SK-N-SH (cell line): ENCODE measurements around the gene SLCO2A1. TPM values are rescaled to one million over a fixed set of nuclear protein-coding genes. Genes with fewer than 3 reads are reported as not detected.

Experiments
- CTCF ChIA-PET: fragments of 300-600, 350-600 bp; formaldehyde crosslinking; extraction: SDS; loops from one replicate; lab custom pipeline; 2021; lab: Yijun Ruan, JAX
- POLR2A ChIA-PET: fragments of 350-600 bp; sonication (Branson Sonifier 250); formaldehyde crosslinking; extraction: SDS; loops from one replicate; lab custom pipeline; 2020; ENCODE audit warnings: antibody characterized with exemption, inconsistent platforms; lab: Yijun Ruan, JAX
- DNase-seq: peaks from one replicate; pipeline ENCODE4 v3.0.0; 2012
- H2AFZ ChIP-seq: fragments of 200-600 bp; sonication (generic); 2 replicates; pipeline ENCODE4 v1.8.1; 2016; ENCODE audit warnings: antibody characterized with exemption, mild to moderate bottlenecking, low read depth
- H3F3A ChIP-seq: fragments of 200-600 bp; sonication (generic); replicated peaks from 2 replicates; pipeline ENCODE3; 2016; ENCODE audit warnings: antibody characterized with exemption, mild to moderate bottlenecking; ENCODE audit not compliant: insufficient read depth
- H3K27ac ChIP-seq, 2 experiments: fragments of 200-500 bp in 1 of 2; fragments of 200-600 bp in 1 of 2; sonication (Bioruptor generic) in 1 of 2; sonication (generic), shearing (Covaris generic) in 1 of 2; 2 replicates each; pipeline versions ENCODE4 v1.5.1 to v1.6.1; 2014 to 2016; ENCODE audit warnings: low read depth in 2 of 2, inconsistent platforms in 1 of 2, low read length in 1 of 2, mild to moderate bottlenecking in 1 of 2, mixed read lengths in 1 of 2
- H3K27me3 ChIP-seq: fragments of 200-600 bp; sonication (generic), shearing (Covaris generic); 2 replicates; pipeline ENCODE4 v1.6.1; 2016; ENCODE audit warnings: mixed run types; ENCODE audit not compliant: insufficient read depth
- H3K36me3 ChIP-seq, 2 experiments: fragments of 200-500 bp in 1 of 2; fragments of 200-600 bp in 1 of 2; sonication (Bioruptor generic) in 1 of 2; sonication (generic) in 1 of 2; replicated peaks in 1 of 2; 2 replicates each; pipeline versions ENCODE3 to v1.5.1; 2014 to 2016; ENCODE audit warnings: low read length in 1 of 2, mild to moderate bottlenecking in 1 of 2; ENCODE audit not compliant: insufficient read depth in 2 of 2, control insufficient read depth in 1 of 2
- H3K4me1 ChIP-seq, 2 experiments: fragments of 200-500 bp in 1 of 2; fragments of 200-600 bp in 1 of 2; sonication (Bioruptor generic) in 1 of 2; sonication (generic), shearing (Covaris generic) in 1 of 2; 2 replicates each; pipeline versions ENCODE4 v1.5.1 to v1.6.1; 2014 to 2016; ENCODE audit warnings: low read depth in 1 of 2, low read length in 1 of 2, mixed run types in 1 of 2; ENCODE audit not compliant: insufficient read depth in 2 of 2, control insufficient read depth in 1 of 2
- H3K4me2 ChIP-seq: fragments of 200-600 bp; sonication (generic), shearing (Covaris generic); 2 replicates; pipeline ENCODE4 v1.6.1; 2017; ENCODE audit warnings: mixed run types
- H3K4me3 ChIP-seq, 2 experiments: fragments of 200-500 bp in 1 of 2; fragments of 200-600 bp in 1 of 2; sonication (Bioruptor generic) in 1 of 2; sonication (generic), shearing (Covaris generic) in 1 of 2; 2 replicates each; pipeline versions ENCODE4 v1.5.1 to v1.8.1; 2014 to 2016; ENCODE audit warnings: low read depth in 2 of 2, inconsistent platforms in 1 of 2, low read length in 1 of 2, mild to moderate bottlenecking in 1 of 2, mixed read lengths in 1 of 2, moderate library complexity in 1 of 2
- H3K79me2 ChIP-seq: fragments of 200-600 bp; sonication (generic); 2 replicates; pipeline ENCODE4 v1.8.1; 2017; ENCODE audit warnings: mild to moderate bottlenecking; ENCODE audit not compliant: insufficient read depth
- H3K9ac ChIP-seq: fragments of 200-600 bp; sonication (generic); 2 replicates; pipeline ENCODE4 v1.6.1; 2017; ENCODE audit warnings: mixed run types
- H3K9me2 ChIP-seq: fragments of 200-600 bp; sonication (generic); 2 replicates; pipeline ENCODE4 v1.6.1; 2017; ENCODE audit warnings: mixed run types
- H3K9me3 ChIP-seq: fragments of 200-600 bp; sonication (generic); 2 replicates; pipeline ENCODE4 v1.6.1; 2017; ENCODE audit warnings: mixed run types, mild to moderate bottlenecking, moderate library complexity
- H4K20me1 ChIP-seq: fragments of 200-600 bp; sonication (generic); 2 replicates; pipeline ENCODE4 v1.6.1; 2017; ENCODE audit warnings: mild to moderate bottlenecking, mixed run types; ENCODE audit not compliant: insufficient read depth
- CHD2 ChIP-seq: fragments of 150-350 bp; IDR thresholded peaks from 2 replicates; pipeline ENCODE4 v1.6.1; 2018; ENCODE audit warnings: low read length; ENCODE audit not compliant: partially characterized antibody
- EZH2phosphoT487 ChIP-seq: fragments of 200-600 bp; sonication (generic); IDR thresholded peaks from 2 replicates; pipeline ENCODE4 v1.6.1; 2017; ENCODE audit warnings: low read depth, mixed run types, mild to moderate bottlenecking, antibody characterized with exemption, moderate library complexity, borderline replicate concordance
- GABPA ChIP-seq: IDR thresholded peaks from 2 replicates; pipeline ENCODE4 v1.4.0; 2012; ENCODE audit warnings: low read depth, mild to moderate bottlenecking
- JUND ChIP-seq: IDR thresholded peaks from 2 replicates; pipeline ENCODE4 v1.4.0; 2012
- NRF1 ChIP-seq: IDR thresholded peaks from 2 replicates; pipeline ENCODE4 v1.6.1; 2012; ENCODE audit warnings: low read depth, mild to moderate bottlenecking, low read length
- RCOR1 ChIP-seq: fragments of 150-350 bp; IDR thresholded peaks from 2 replicates; pipeline ENCODE4 v1.6.1; 2017; ENCODE audit warnings: antibody characterized with exemption, low read length
- SMC3 ChIP-seq: IDR thresholded peaks from 2 replicates; pipeline ENCODE4 v1.6.1; 2012; ENCODE audit warnings: low read depth, low read length, improper control_type of control experiment
- TAF1 ChIP-seq: IDR thresholded peaks from 2 replicates; pipeline ENCODE4 v1.6.1; 2012; ENCODE audit warnings: low read depth, mild to moderate bottlenecking, low read length, moderate library complexity, borderline replicate concordance
- USF1 ChIP-seq: IDR thresholded peaks from 2 replicates; pipeline ENCODE4 v1.4.0; 2012; ENCODE audit warnings: low read depth, borderline replicate concordance
- YY1 ChIP-seq: IDR thresholded peaks from 2 replicates; pipeline ENCODE4 v1.4.0; 2012; ENCODE audit warnings: low read depth, mild to moderate bottlenecking
- polyA plus RNA-seq, 3 experiments: library from polyadenylated mRNA; depleted of rRNA; stranded (reverse); fragments of >200 nt; gene quantifications; 2 replicates each; pipeline ENCODE4 v1.2.3, GENCODE V29; 2012
- TF ChIP-seq, protein P1 (sequence below): IDR thresholded peaks from 2 replicates; pipeline ENCODE4; 2012
- TF ChIP-seq, protein P2 (sequence below): fragments of 200-600 bp; sonication (generic); IDR thresholded peaks from 2 replicates; pipeline ENCODE4 v1.6.1; 2017; ENCODE audit warnings: antibody characterized with exemption, mild to moderate bottlenecking, moderate library complexity
- TF ChIP-seq, protein P3 (sequence below): fragments of 150-350 bp; IDR thresholded peaks from 2 replicates; pipeline ENCODE4 v1.6.1; 2016; ENCODE audit warnings: mild to moderate bottlenecking, low read depth, low read length

Gene SLCO2A1
- polyA plus RNA-seq, 1 of the 3 experiments (the other 2 are of a cell fraction) = 9.3 TPM

GRCh38 chr3:133883641-133884040 is 146.1 kb downstream of the SLCO2A1 start:
- Histone ChIP-seq H3K9ac (no peak overlapping the region), H3K4me3 (no peak overlapping the region), H2AFZ (no peak overlapping the region), H3K36me3 (no peaks in the 10 kb centered on the region), H3K79me2 (no peaks in the 10 kb centered on the region), H3K4me2 (no peak overlapping the region), H3K4me1 (no peaks in the 10 kb centered on the region; a peak in 1 of 4 replicates), H4K20me1 (no peaks in the 10 kb centered on the region), H3K9me3 (no peaks in the 10 kb centered on the region), H3K9me2 (no peaks in the 10 kb centered on the region), H3F3A (no peaks in the 10 kb centered on the region), H3K27ac (no peak overlapping the region), H3K27me3 (no peaks in the 10 kb centered on the region; the same call in 1 of the 2 replicates)
- ChIA-PET POLR2A (no interaction called here), CTCF (interaction anchor here (1.2 kb wide), 1 partner anchor 11 kb away, joined by 4 read pairs; no protein-coding TSS in a partner anchor)
- TF ChIP-seq RCOR1 (no peak), EZH2phosphoT487 (no peak), CHD2 (no peak), NRF1 (no peak), GABPA (no peak), YY1 (no peak), JUND (no peak), SMC3 (no peak), USF1 (no peak), TAF1 (no peak)
- TF ChIP-seq, protein P1, sequence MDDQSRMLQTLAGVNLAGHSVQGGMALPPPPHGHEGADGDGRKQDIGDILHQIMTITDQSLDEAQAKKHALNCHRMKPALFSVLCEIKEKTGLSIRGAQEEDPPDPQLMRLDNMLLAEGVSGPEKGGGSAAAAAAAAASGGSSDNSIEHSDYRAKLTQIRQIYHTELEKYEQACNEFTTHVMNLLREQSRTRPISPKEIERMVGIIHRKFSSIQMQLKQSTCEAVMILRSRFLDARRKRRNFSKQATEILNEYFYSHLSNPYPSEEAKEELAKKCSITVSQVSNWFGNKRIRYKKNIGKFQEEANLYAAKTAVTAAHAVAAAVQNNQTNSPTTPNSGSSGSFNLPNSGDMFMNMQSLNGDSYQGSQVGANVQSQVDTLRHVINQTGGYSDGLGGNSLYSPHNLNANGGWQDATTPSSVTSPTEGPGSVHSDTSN = no peak
- TF ChIP-seq, protein P2, sequence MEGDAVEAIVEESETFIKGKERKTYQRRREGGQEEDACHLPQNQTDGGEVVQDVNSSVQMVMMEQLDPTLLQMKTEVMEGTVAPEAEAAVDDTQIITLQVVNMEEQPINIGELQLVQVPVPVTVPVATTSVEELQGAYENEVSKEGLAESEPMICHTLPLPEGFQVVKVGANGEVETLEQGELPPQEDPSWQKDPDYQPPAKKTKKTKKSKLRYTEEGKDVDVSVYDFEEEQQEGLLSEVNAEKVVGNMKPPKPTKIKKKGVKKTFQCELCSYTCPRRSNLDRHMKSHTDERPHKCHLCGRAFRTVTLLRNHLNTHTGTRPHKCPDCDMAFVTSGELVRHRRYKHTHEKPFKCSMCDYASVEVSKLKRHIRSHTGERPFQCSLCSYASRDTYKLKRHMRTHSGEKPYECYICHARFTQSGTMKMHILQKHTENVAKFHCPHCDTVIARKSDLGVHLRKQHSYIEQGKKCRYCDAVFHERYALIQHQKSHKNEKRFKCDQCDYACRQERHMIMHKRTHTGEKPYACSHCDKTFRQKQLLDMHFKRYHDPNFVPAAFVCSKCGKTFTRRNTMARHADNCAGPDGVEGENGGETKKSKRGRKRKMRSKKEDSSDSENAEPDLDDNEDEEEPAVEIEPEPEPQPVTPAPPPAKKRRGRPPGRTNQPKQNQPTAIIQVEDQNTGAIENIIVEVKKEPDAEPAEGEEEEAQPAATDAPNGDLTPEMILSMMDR = no peak
- TF ChIP-seq, protein P3, sequence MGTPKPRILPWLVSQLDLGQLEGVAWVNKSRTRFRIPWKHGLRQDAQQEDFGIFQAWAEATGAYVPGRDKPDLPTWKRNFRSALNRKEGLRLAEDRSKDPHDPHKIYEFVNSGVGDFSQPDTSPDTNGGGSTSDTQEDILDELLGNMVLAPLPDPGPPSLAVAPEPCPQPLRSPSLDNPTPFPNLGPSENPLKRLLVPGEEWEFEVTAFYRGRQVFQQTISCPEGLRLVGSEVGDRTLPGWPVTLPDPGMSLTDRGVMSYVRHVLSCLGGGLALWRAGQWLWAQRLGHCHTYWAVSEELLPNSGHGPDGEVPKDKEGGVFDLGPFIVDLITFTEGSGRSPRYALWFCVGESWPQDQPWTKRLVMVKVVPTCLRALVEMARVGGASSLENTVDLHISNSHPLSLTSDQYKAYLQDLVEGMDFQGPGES = no peak
- no peak for DNase-seq
